Ovary (tissue), 3 donors: ENCODE data around the gene DUSP22.

Source experiments
- POLR2A ChIP-seq: fragments of 450-650 bp; IDR thresholded peaks from one replicate; pipeline ENCODE4 v1.6.1; 2017; ENCODE audit warnings: antibody characterized with exemption, mild to moderate bottlenecking, moderate library complexity
- TF ChIP-seq, protein P1 (sequence below), 3 donors: fragments of 450-650 bp in 2 of 3; fragments of 200-600 bp in 1 of 3; IDR thresholded peaks; one replicate each; pipeline versions ENCODE4 v1.5.1 to v1.8.0; 2016 to 2022; ENCODE audit warnings: antibody characterized with exemption in 3 of 3, mild to moderate bottlenecking in 1 of 3
- donor health status: DM: no; HTN: no; CAD: no.

DNA sequence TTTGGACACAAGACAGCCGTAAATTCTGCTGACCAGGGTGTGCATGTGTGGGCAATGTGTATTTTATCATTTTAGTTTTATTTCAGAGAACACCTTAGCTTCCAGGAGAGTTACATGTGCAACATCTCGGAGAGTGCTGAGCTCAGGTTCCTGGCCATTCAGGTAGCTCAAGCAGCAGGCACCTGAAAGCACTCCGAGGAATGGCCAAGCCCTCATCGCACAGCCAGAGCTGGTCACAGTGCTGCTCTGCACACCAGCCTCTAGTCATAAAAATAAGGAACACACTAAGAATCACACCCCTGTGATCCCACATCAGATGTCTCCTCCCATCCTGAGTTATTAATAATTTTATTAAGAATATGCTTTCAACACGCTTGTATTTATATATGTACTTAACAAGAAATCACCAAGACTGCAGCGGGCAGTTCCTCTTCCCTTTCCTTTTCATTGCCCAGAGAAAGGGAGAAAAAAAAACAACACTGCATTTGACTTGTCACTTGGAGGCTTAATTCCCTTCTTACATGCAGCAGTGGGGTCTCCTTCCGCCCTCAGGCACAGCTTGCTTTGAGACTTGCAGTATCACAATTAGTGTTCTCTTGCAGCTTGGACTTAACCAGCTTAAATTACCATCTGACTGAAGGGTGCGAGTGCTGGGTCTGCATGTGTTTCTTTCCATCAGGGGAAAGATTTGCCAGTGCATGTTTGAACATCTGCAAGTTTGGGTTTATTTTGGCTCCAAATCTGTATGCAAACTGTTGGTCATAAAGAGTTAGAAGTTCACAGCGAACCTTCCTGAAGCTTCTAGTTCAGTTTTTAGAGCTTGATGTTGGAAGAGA lies 63.3 kb downstream of the DUSP22 start:
- TF ChIP-seq POLR2A, result no peak
- TF ChIP-seq, protein P1, sequence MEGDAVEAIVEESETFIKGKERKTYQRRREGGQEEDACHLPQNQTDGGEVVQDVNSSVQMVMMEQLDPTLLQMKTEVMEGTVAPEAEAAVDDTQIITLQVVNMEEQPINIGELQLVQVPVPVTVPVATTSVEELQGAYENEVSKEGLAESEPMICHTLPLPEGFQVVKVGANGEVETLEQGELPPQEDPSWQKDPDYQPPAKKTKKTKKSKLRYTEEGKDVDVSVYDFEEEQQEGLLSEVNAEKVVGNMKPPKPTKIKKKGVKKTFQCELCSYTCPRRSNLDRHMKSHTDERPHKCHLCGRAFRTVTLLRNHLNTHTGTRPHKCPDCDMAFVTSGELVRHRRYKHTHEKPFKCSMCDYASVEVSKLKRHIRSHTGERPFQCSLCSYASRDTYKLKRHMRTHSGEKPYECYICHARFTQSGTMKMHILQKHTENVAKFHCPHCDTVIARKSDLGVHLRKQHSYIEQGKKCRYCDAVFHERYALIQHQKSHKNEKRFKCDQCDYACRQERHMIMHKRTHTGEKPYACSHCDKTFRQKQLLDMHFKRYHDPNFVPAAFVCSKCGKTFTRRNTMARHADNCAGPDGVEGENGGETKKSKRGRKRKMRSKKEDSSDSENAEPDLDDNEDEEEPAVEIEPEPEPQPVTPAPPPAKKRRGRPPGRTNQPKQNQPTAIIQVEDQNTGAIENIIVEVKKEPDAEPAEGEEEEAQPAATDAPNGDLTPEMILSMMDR (IDR thresholded peaks at IDR 0.05), result no peak
